GM23338 (cell line): ENCODE data around the gene PCDH10. TPM values are rescaled to one million over a fixed set of nuclear protein-coding genes. Genes with fewer than 3 reads are reported as not detected.

Experiments
- ATAC-seq: fragments of 200-7000 bp; cut with Tn5 transposase; 3 replicates; pipeline ENCODE4 v1.9.1; 2020
- DNase-seq: peaks from one replicate; pipeline ENCODE4 v3.0.0-alpha.2; 2015; ENCODE audit warnings: low spot score
- H2AFZ ChIP-seq: fragments of 200-600 bp; sonication (generic); 2 replicates; pipeline ENCODE4 v1.8.0; 2016; ENCODE audit warnings: antibody characterized with exemption, mild to moderate bottlenecking, moderate library complexity
- H3F3A ChIP-seq: fragments of 200-600 bp; sonication (generic); replicated peaks from 2 replicates; pipeline ENCODE4 v1.8.0; 2017; ENCODE audit warnings: antibody characterized with exemption, mixed run types, low read depth
- H3K27ac ChIP-seq: fragments of 200-600 bp; sonication (generic); 2 replicates; pipeline ENCODE4 v1.6.1; 2016; ENCODE audit warnings: low read depth
- H3K27me3 ChIP-seq: fragments of 200-600 bp; sonication (generic); 2 replicates; pipeline ENCODE4 v1.8.0; 2016; ENCODE audit warnings: mild to moderate bottlenecking, mixed run types, moderate library complexity; ENCODE audit not compliant: insufficient read depth
- H3K36me3 ChIP-seq: fragments of 200-600 bp; sonication (generic); 2 replicates; pipeline ENCODE4 v1.8.0; 2016; ENCODE audit warnings: mild to moderate bottlenecking; ENCODE audit not compliant: insufficient read depth
- H3K4me1 ChIP-seq: fragments of 200-600 bp; sonication (generic); 2 replicates; pipeline ENCODE4 v1.8.0; 2016; ENCODE audit warnings: mild to moderate bottlenecking, moderate library complexity; ENCODE audit not compliant: insufficient read depth
- H3K4me2 ChIP-seq: fragments of 200-600 bp; sonication (generic); 2 replicates; pipeline ENCODE4 v1.7.1; 2017; ENCODE audit warnings: mixed run types
- H3K4me3 ChIP-seq: fragments of 200-600 bp; sonication (generic); 2 replicates; pipeline ENCODE4 v1.6.1; 2016; ENCODE audit warnings: mixed run types
- H3K79me2 ChIP-seq: fragments of 200-600 bp; sonication (generic); replicated peaks from 2 replicates; pipeline ENCODE4 v1.8.0; 2017; ENCODE audit warnings: mild to moderate bottlenecking; ENCODE audit not compliant: insufficient read depth
- H3K9me2 ChIP-seq: fragments of 200-600 bp; sonication (generic); 2 replicates; pipeline ENCODE4 v1.8.0; 2017; ENCODE audit not compliant: insufficient read depth
- H4K20me1 ChIP-seq: fragments of 200-600 bp; sonication (generic); replicated peaks from 2 replicates; pipeline ENCODE4 v1.8.0; 2017; ENCODE audit warnings: mild to moderate bottlenecking; ENCODE audit not compliant: insufficient read depth
- H3K27ac Mint-ChIP-seq: 2 replicates; pipeline ENCODE4 v1.8.0; 2020; ENCODE audit warnings: inconsistent platforms, mild to moderate bottlenecking, moderate library complexity, mixed read lengths
- H3K27me3 Mint-ChIP-seq: 3 replicates; pipeline ENCODE4 v1.8.0; 2022; ENCODE audit warnings: low read depth, mild to moderate bottlenecking, moderate library complexity, mixed read lengths, inconsistent platforms; ENCODE audit not compliant: insufficient read depth, poor library complexity
- H3K36me3 Mint-ChIP-seq: 3 replicates; pipeline ENCODE4 v1.8.0; 2021; ENCODE audit warnings: low read depth, mild to moderate bottlenecking, inconsistent platforms, moderate library complexity, mixed read lengths
- H3K4me1 Mint-ChIP-seq: 3 replicates; pipeline ENCODE4 v1.8.0; 2020; ENCODE audit warnings: mild to moderate bottlenecking, inconsistent platforms, mixed read lengths
- H3K4me3 Mint-ChIP-seq: 3 replicates; pipeline ENCODE4 v1.8.0; 2021; ENCODE audit warnings: moderate library complexity, mild to moderate bottlenecking, inconsistent platforms, mixed read lengths
- H3K9me3 Mint-ChIP-seq: 3 replicates; pipeline ENCODE4 v1.8.0; 2020; ENCODE audit warnings: moderate library complexity, mild to moderate bottlenecking, inconsistent platforms, mixed read lengths
- CREB1 ChIP-seq: fragments of 250-450 bp; sonication (Bioruptor Pico); IDR thresholded peaks from 2 replicates; pipeline ENCODE4 v1.5.0; 2020; ENCODE audit warnings: low read depth, mild to moderate bottlenecking, moderate library complexity
- EZH2 ChIP-seq: fragments of 200-600 bp; sonication (generic); IDR thresholded peaks from one replicate; pipeline ENCODE4 v1.8.0; 2017; ENCODE audit warnings: antibody characterized with exemption, mild to moderate bottlenecking, low read depth; ENCODE audit not compliant: unreplicated experiment
- ZNF331 ChIP-seq: fragments of 250-450 bp; sonication (Bioruptor Pico); IDR thresholded peaks from 2 replicates; pipeline ENCODE4 v1.5.0; 2020; ENCODE audit warnings: low read depth, mild to moderate bottlenecking, moderate library complexity
- polyA plus RNA-seq: library from polyadenylated mRNA; unstranded; fragments of >200 nt; fragmentation: Nextera tagmentation; extraction: Ambion mirVana; gene quantifications from 2 replicates; pipeline ENCODE4 v1.2.1, GENCODE V29; 2016
- total RNA-seq: library from RNA; depleted of rRNA; stranded (reverse); fragments of >200 nt; shearing (Covaris generic); gene quantifications from 2 replicates; pipeline ENCODE4 v1.2.3, GENCODE V29; 2014
- TF ChIP-seq, protein P1 (sequence below): fragments of 250-450 bp; sonication (Bioruptor Pico); IDR thresholded peaks from 2 replicates; pipeline ENCODE4 v1.5.0; 2020; ENCODE audit warnings: mild to moderate bottlenecking, moderate library complexity

Gene PCDH10
- total and polyA plus RNA-seq, 2 experiments from 2014 or later = 1.2 to 4.0 TPM

DNA sequence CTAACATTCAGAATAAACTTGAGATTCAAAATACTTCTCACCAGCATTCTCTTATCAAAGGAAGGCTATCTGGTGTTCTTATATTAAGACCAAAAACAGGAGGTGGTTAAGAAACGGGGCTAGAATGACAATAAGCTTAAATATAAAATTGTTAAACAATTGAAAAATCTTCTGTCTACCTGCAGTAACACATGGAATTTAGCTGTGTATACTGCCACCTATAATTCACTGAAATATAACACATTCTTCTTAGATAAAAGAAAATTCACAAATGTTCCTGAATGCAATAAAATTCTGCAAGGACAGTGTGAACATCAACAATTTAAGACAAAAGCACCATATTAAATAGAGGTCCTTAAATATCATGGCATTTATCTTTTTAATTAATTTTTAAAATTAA, 11.5 kb upstream of the PCDH10 start:
- Histone ChIP-seq H3K9me2 (no peaks in the 10 kb centered on the region), H2AFZ (no peak overlapping the region), H3K4me1 (peaks cover 2% of the 10 kb centered on the region), H3F3A (no peaks in the 10 kb centered on the region), H3K27ac (no peak overlapping the region), H3K4me3 (no peak overlapping the region), H3K4me2 (no peak overlapping the region), H3K36me3 (no peaks in the 10 kb centered on the region), H3K27me3 (no peaks in the 10 kb centered on the region), H3K79me2 (no peaks in the 10 kb centered on the region), H4K20me1 (no peaks in the 10 kb centered on the region)
- DNase-seq = no peak
- peaks cover 5% of the 10 kb centered on the region; the same call in 2 of the 3 replicates for H3K4me1 Mint-ChIP-seq
- no peaks in the 10 kb centered on the region for H3K27me3 Mint-ChIP-seq
- H3K4me3 Mint-ChIP-seq = no peak overlapping the region
- no peaks in the 10 kb centered on the region for H3K9me3 Mint-ChIP-seq
- H3K27ac Mint-ChIP-seq = no peak overlapping the region
- ATAC-seq = no peak
- no peak for TF ChIP-seq ZNF331
- TF ChIP-seq, protein P1, sequence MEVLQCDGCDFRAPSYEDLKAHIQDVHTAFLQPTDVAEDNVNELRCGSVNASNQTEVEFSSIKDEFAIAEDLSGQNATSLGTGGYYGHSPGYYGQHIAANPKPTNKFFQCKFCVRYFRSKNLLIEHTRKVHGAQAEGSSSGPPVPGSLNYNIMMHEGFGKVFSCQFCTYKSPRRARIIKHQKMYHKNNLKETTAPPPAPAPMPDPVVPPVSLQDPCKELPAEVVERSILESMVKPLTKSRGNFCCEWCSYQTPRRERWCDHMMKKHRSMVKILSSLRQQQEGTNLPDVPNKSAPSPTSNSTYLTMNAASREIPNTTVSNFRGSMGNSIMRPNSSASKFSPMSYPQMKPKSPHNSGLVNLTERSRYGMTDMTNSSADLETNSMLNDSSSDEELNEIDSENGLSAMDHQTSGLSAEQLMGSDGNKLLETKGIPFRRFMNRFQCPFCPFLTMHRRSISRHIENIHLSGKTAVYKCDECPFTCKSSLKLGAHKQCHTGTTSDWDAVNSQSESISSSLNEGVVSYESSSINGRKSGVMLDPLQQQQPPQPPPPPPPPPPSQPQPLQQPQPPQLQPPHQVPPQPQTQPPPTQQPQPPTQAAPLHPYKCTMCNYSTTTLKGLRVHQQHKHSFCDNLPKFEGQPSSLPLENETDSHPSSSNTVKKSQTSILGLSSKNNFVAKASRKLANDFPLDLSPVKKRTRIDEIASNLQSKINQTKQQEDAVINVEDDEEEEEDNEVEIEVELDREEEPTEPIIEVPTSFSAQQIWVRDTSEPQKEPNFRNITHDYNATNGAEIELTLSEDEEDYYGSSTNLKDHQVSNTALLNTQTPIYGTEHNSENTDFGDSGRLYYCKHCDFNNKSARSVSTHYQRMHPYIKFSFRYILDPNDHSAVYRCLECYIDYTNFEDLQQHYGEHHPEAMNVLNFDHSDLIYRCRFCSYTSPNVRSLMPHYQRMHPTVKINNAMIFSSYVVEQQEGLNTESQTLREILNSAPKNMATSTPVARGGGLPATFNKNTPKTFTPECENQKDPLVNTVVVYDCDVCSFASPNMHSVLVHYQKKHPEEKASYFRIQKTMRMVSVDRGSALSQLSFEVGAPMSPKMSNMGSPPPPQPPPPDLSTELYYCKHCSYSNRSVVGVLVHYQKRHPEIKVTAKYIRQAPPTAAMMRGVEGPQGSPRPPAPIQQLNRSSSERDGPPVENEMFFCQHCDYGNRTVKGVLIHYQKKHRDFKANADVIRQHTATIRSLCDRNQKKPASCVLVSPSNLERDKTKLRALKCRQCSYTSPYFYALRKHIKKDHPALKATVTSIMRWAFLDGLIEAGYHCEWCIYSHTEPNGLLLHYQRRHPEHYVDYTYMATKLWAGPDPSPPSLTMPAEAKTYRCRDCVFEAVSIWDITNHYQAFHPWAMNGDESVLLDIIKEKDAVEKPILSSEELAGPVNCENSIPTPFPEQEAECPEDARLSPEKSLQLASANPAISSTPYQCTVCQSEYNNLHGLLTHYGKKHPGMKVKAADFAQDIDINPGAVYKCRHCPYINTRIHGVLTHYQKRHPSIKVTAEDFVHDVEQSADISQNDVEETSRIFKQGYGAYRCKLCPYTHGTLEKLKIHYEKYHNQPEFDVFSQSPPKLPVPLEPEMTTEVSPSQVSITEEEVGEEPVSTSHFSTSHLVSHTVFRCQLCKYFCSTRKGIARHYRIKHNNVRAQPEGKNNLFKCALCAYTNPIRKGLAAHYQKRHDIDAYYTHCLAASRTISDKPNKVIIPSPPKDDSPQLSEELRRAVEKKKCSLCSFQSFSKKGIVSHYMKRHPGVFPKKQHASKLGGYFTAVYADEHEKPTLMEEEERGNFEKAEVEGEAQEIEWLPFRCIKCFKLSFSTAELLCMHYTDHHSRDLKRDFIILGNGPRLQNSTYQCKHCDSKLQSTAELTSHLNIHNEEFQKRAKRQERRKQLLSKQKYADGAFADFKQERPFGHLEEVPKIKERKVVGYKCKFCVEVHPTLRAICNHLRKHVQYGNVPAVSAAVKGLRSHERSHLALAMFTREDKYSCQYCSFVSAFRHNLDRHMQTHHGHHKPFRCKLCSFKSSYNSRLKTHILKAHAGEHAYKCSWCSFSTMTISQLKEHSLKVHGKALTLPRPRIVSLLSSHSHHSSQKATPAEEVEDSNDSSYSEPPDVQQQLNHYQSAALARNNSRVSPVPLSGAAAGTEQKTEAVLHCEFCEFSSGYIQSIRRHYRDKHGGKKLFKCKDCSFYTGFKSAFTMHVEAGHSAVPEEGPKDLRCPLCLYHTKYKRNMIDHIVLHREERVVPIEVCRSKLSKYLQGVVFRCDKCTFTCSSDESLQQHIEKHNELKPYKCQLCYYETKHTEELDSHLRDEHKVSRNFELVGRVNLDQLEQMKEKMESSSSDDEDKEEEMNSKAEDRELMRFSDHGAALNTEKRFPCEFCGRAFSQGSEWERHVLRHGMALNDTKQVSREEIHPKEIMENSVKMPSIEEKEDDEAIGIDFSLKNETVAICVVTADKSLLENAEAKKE (CRISPR knock-in tag) = no peak
- H3K36me3 Mint-ChIP-seq = no peaks in the 10 kb centered on the region

DNA sequence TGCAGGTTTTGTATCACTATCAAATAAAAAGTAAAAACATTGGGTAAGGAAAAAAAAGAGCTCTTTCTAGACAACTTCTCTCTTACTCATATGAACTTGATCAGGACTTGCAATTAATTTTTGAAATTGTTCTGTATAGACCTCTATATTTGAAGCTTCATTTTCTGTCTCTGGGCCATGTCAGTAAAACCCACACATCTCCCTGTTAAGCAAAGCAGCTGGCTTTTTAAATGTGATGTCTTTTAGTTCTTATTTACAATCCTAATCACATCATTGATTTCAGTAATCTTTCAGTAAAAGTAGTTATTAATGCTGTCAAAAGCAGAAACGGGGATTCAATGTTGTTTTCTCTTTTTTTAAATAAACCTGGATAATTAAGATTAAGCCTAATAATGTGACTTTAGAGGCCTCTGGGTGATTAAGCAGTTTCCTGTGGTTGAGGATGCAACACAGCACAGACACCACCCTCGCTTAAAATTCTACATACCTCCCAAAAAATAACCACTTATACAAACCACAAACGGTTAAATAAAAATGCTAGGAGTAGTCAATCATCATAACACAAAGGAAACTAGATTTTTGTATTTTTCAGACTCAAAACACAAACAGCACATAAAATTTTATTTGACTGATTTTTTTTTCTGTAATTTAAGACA, 5.2 kb upstream of the PCDH10 start:
- no peak for ATAC-seq
- DNase-seq = no peak
- Histone ChIP-seq H3K27me3 (peaks cover 40% of the 10 kb centered on the region), H3K4me2 (no peak overlapping the region), H3K4me3 (no peak overlapping the region), H3K4me1 (peaks cover 25% of the 10 kb centered on the region), H4K20me1 (no peaks in the 10 kb centered on the region), H2AFZ (no peak overlapping the region), H3K36me3 (no peaks in the 10 kb centered on the region), H3F3A (no peaks in the 10 kb centered on the region), H3K27ac (no peak overlapping the region), H3K9me2 (no peaks in the 10 kb centered on the region), H3K79me2 (no peaks in the 10 kb centered on the region)
- Mint-ChIP-seq H3K27ac (no peak overlapping the region), H3K4me1 (peaks cover 17% of the 10 kb centered on the region; the same call in 2 of the 3 replicates), H3K9me3 (no peaks in the 10 kb centered on the region), H3K36me3 (no peaks in the 10 kb centered on the region), H3K27me3 (peaks cover 29% of the 10 kb centered on the region), H3K4me3 (no peak overlapping the region)
- TF ChIP-seq CREB1 (no peak), EZH2 (no peak)
